GM19372 (cell line): ENCODE results near the gene SLC12A7.
"Not testable (repeated sequence)": the region's sequence is repeated elsewhere in the genome, so short reads cannot be mapped to it uniquely, and the experiment has no call there.

Experiments used
- ATAC-seq: cut with Tn5 transposase; IDR thresholded peaks from one replicate; pipeline ENCODE4 v1.9.1; 2021; ENCODE audit warnings: mild to moderate bottlenecking, low read depth, moderate library complexity; ENCODE audit not compliant: unreplicated experiment

The SLC12A7 gene

GRCh38 chr5:1068204-1068894, 43.5 kb downstream of the SLC12A7 start:
- no peak for ATAC-seq

GRCh38 chr5:1067141-1068121, 44.4 kb downstream of the SLC12A7 start:
- no peak for ATAC-seq

GRCh38 chr5:1066676-1067075, 45.2 kb downstream of the SLC12A7 start:
- ATAC-seq: no peak

DNA sequence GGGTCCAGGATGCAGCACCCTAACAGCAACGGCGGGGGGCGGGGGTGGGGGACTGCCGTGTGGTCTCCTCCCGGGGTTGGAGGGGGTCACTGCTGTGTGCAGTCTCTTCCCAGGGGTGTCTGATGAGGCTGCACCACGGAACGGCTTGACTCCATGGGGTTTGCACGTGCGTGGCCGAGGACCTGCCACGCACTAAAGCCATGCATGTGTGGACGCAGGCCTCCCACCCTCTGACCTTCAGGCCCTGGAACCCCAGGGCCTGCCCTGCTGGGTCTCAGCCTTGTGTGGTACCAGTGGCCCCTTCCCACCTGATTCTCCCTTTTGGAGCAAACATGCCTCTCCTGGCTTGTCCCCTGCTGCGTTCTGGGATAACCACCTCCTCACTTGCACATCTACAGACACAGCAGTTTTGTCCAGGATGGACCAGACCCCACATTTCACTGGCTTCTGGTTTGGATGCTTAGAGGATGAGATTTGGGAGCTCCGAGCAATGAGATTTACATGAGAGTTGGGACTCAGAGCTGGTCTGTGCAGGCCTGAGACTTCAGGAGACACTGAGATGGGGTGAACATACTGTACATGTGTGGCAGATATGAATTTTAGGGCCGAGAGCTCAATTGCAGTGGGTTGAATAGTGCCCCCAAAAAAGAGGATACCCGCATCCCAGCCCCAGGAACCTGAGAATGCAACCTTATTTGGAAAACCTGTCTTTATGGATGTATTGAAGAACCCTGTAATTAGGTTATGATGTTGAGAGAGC, 45.8 kb downstream of the SLC12A7 start:
- ATAC-seq: no peak

GRCh38 chr5:1065143-1065750, 46.6 kb downstream of the SLC12A7 start:
- ATAC-seq: no peak

- no peak for ATAC-seq
Observed at GRCh38 chr5:1064383-1065142, 47.3 kb downstream of the SLC12A7 start.

GRCh38 chr5:1063661-1064382, 48.0 kb downstream of the SLC12A7 start:
- no peak for ATAC-seq

- ATAC-seq: no peak
Observed at GRCh38 chr5:1062761-1063568, 48.9 kb downstream of the SLC12A7 start.

GRCh38 chr5:1061916-1062315, 49.9 kb downstream of the SLC12A7 start:
- ATAC-seq: no peak

- not testable (repeated sequence) for ATAC-seq
Observed at GRCh38 chr5:1061292-1061691, 50.6 kb downstream of the SLC12A7 start.

DNA sequence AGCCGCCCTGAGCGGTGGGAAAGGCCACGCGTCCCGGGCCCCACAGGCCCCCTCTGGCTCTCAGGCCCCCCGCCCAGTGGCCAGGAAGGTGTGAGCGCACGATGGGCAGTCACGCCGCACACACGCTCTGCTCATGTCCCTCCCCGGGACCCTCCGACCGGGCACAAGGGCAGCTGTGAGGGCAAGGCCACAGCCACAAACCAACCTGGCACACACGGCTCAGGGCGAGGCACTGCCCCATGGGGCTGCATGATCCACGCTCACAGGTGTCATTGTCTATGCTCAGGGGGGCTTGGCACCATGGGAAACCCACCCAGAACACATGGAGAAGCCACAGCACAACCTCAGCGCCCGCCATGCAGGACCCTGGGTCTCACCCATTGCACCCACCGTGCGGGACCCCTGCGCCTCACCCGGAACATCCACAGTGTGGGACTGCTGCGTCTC, 51.3 kb downstream of the SLC12A7 start:
- no peak for ATAC-seq

GRCh38 chr5:1059884-1060263, 52.0 kb downstream of the SLC12A7 start:
- ATAC-seq: no peak

DNA sequence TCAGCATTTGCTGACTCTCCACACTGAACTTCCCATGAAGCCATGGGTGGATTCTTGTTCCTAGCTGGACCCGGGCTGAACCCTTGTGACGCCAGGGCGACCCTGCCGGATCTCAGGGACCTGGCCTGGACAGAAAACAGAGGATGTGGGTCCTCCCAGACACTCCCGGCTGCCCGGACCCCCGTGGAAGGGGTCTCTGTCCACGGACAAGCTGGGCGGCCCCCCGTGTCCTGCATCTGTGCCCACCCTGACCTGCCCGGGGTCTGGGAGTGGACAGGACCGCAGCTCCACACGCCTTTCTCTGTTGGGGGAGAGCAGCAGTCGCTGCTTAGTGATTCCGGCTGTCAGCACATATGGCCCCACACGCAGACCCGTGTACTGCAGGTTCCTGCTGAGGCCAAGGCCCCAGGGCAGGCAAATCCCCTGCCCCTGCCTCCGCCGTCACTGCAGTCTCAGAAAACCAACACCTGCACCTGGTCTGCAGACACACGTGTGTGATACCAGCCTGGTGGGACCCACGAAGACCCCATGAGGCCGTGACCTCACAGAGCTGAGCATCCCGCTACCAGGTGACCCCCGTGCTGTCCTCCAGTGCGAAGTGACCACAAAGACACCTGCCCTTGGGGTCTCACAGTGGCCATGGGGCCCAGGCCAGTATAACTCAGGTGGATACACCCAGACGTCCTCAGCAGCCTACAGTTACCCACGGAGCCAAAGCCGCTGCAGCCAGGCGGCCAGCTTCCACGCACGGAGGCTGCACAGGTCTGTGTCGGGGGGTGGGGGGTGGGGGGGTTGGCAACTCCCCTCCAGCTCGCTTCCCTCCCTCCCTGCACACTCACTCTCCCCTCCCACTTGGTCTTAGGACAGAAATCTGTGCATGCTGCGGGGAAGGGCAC, 52.6 kb downstream of the SLC12A7 start:
- no peak for ATAC-seq

DNA sequence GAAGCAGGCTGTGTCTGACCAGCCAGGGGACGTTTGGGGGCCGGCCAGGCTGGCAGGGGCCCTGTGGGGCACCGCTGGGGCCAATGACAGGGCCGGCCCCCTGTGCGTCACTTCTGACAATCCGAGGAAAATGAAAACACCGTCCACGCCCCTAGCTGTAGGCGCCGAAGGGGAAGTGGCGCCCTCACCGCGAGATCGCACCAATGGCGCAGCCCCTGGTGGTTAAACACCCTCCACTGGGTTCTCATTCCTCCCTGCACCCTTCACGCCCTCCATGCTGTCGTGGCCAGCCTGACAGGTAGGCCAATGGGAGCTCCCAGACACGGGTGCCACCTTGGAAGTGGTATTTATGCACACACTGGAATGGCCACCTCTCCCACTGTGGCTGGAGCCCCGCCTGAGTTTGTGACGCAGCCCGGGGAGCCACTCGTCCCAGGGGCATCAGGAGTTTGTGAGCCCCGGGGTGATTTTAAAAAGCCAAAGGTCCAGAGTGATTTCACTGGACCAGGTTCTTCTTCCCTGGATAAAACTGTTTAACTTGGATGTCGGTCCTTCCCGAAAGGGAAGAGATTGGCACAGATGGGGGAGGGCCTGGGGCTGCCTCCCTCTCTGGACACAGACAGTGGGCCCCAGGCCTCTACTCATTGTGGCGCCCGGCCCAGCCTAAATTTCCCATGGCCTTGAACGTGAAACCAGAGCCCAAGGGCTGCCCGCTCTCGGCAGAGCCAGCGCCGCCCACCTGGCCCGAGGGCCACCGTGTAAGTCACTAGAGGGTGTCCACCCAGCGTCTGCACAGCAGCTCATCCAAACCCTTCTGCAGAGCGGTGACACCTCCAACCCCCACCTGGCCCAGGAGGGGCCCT, 53.5 kb downstream of the SLC12A7 start:
- ATAC-seq: no peak

DNA sequence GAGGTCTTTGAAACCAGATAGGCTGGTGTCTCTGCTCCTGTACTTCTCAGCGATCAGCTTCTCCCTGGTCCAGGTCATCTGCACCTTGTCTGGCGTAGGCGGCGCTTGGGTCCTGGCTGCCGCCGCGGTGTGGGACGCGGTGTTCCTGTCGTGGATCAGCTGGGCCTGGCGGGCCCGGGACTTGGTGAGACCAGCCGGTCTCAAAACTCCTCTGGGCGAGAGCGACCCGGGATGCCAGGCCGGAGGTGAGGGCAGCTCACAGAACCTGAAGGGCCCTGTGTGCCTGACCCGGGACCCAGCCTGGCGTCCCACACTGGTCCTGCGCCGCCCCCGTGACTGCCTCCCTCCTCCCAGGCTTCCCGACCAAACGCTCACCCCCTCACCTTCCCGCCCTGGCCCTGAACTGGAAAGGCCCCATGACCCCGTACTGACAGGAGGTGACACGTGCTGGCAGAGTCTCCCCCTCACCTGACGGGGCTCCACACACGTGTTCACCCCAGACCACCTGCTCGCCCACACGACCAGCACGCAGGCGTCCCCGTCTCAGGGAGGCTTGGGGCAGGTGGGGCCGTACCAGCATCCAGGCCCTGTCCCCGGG, 54.3 kb downstream of the SLC12A7 start:
- ATAC-seq: no peak
